Esophagus muscularis mucosa (tissue), 4 donors: ENCODE measurements around the gene FAM76A.

ENCODE experiments used
- EP300 ChIP-seq: sonication (generic); formaldehyde crosslinking; IDR thresholded peaks from one replicate; pipeline ENCODE4 v1.6.1; 2017; ENCODE audit warnings: antibody characterized with exemption
- POLR2AphosphoS5 ChIP-seq, 2 donors: sonication (generic); formaldehyde crosslinking; IDR thresholded peaks; one replicate each; pipeline ENCODE4 v1.6.1; 2017; ENCODE audit warnings: antibody characterized with exemption in 2 of 2
- TF ChIP-seq, protein P1 (sequence below), 3 experiments: fragments of 200-600 bp in 2 of 3; fragments of 450-650 bp in 1 of 3; sonication (generic) in 2 of 3; IDR thresholded peaks; one replicate each; pipeline ENCODE4 v1.5.1; 2017 to 2019; ENCODE audit warnings: antibody characterized with exemption in 3 of 3, mild to moderate bottlenecking in 2 of 3, moderate library complexity in 1 of 3

DNA sequence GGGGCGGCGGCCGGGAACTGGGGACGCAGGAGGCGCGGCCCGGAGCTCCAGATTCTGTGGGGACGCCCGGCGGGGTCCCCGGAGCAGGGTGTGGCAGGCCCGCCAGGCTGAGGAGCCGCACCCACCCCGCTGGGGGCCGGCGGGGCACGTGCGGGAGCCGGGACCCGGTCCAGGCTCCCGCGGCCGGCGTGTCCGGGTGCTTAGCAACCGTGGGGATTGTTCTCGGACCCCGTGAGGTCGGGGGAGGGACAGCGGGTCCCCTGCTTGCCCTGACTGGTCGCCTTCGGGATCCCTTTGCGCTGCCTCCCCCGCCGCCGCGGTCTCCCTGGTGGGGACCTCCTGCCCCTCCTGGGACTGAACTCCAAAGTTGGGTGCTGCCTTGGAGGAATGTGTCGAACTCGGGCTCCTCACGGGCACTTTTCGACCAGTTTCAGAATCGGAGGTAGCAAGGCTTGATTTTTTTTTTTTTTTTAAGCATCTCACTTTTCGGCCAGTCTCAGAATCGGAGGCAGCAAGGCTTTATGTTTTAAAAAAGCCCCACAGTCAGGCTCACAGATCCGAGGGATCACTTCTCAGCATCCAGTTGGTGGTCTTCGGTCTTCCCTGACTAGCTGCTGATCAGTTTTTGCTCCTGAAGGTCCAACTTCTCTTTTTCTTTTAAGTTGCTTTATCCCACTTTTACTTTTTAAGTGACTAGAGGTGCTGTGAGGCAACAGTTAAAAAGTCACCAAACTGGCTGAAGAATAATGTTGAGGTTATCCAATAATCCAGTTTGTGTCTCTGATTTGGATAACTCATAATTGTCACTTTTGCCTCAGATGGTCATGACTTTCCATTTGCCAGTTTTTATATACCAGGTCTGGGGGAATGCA lies 648 bp downstream of the FAM76A start:
- TF ChIP-seq POLR2AphosphoS5 (IDR thresholded peaks at IDR 0.05) (no peak), EP300 (no peak)
- TF ChIP-seq, protein P1, sequence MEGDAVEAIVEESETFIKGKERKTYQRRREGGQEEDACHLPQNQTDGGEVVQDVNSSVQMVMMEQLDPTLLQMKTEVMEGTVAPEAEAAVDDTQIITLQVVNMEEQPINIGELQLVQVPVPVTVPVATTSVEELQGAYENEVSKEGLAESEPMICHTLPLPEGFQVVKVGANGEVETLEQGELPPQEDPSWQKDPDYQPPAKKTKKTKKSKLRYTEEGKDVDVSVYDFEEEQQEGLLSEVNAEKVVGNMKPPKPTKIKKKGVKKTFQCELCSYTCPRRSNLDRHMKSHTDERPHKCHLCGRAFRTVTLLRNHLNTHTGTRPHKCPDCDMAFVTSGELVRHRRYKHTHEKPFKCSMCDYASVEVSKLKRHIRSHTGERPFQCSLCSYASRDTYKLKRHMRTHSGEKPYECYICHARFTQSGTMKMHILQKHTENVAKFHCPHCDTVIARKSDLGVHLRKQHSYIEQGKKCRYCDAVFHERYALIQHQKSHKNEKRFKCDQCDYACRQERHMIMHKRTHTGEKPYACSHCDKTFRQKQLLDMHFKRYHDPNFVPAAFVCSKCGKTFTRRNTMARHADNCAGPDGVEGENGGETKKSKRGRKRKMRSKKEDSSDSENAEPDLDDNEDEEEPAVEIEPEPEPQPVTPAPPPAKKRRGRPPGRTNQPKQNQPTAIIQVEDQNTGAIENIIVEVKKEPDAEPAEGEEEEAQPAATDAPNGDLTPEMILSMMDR (IDR thresholded peaks at IDR 0.05): no peak
